BLaER1 (cell line): Measurements from ENCODE around the gene SCYL1.
A peak's percentile ranks its signal among the peaks of the same experiment; 100 is the strongest.

Experiments
- H3K27ac ChIP-seq: shearing (Covaris generic); formaldehyde crosslinking; 2 replicates; pipeline ENCODE4 v1.8.1; 2022
- H3K27me3 ChIP-seq: shearing (Covaris generic); formaldehyde crosslinking; 2 replicates; pipeline ENCODE4 v1.8.1; 2022
- H3K36me3 ChIP-seq: shearing (Covaris generic); formaldehyde crosslinking; 2 replicates; pipeline ENCODE4 v1.8.1; 2022
- H3K4me1 ChIP-seq: shearing (Covaris generic); formaldehyde crosslinking; 2 replicates; pipeline ENCODE4 v1.8.1; 2022
- H3K4me2 ChIP-seq: shearing (Covaris generic); formaldehyde crosslinking; 2 replicates; pipeline ENCODE4 v1.8.1; 2022
- H3K4me3 ChIP-seq: shearing (Covaris generic); formaldehyde crosslinking; 2 replicates; pipeline ENCODE4 v1.8.1; 2022
- H3K9ac ChIP-seq: shearing (Covaris generic); formaldehyde crosslinking; 2 replicates; pipeline ENCODE4 v1.8.1; 2022
- H3K9me3 ChIP-seq: shearing (Covaris generic); formaldehyde crosslinking; 2 replicates; pipeline ENCODE4 v1.8.1; 2022
- H4K20me1 ChIP-seq: shearing (Covaris generic); formaldehyde crosslinking; 2 replicates; pipeline ENCODE4 v1.8.1; 2022
- Cebpa-rat ChIP-seq: shearing (Covaris generic); IDR thresholded peaks from 2 replicates; pipeline ENCODE4 v1.8.1; 2022

Gene SCYL1

GRCh38 chr11:65500387-65501185 is 24.3 kb upstream of the SCYL1 start:
- H3K27ac ChIP-seq, result peak overlapping the region; percentile 100
- H3K9ac ChIP-seq, result peak overlapping the region; percentile 100
- H4K20me1 ChIP-seq, result peaks cover 64% of the 10 kb centered on the region
- H3K4me1 ChIP-seq, result peaks cover 30% of the 10 kb centered on the region
- no peaks in the 10 kb centered on the region for H3K27me3 ChIP-seq
- peaks cover 54% of the 10 kb centered on the region for H3K36me3 ChIP-seq
- peak overlapping the region; percentile 83 for H3K4me3 ChIP-seq
- no peaks in the 10 kb centered on the region for H3K9me3 ChIP-seq
- no peak for TF ChIP-seq Cebpa-rat
- H3K4me2 ChIP-seq, result peak overlapping the region; percentile 93

GRCh38 chr11:65501186-65501471 is 23.8 kb upstream of the SCYL1 start:
- Histone ChIP-seq H3K9me3 (no peaks in the 10 kb centered on the region), H3K4me1 (peaks cover 30% of the 10 kb centered on the region), H3K27ac (peak overlapping the region; percentile 100), H4K20me1 (peaks cover 69% of the 10 kb centered on the region), H3K27me3 (no peaks in the 10 kb centered on the region), H3K4me2 (peak overlapping the region; percentile 93), H3K9ac (peak overlapping the region; percentile 100), H3K4me3 (peak overlapping the region; percentile 83), H3K36me3 (peaks cover 60% of the 10 kb centered on the region)
- no peak for TF ChIP-seq Cebpa-rat

GRCh38 chr11:65501472-65502273 is 23.2 kb upstream of the SCYL1 start:
- Histone ChIP-seq H3K36me3 (peaks cover 65% of the 10 kb centered on the region), H4K20me1 (peaks cover 74% of the 10 kb centered on the region), H3K27ac (peak overlapping the region; percentile 100), H3K9me3 (no peaks in the 10 kb centered on the region), H3K4me1 (peaks cover 30% of the 10 kb centered on the region), H3K4me2 (peak overlapping the region; percentile 93), H3K4me3 (peak overlapping the region; percentile 83), H3K27me3 (no peaks in the 10 kb centered on the region), H3K9ac (peak overlapping the region; percentile 100)
- TF ChIP-seq Cebpa-rat, result no peak

GRCh38 chr11:65502274-65502554 is 22.7 kb upstream of the SCYL1 start:
- peaks cover 80% of the 10 kb centered on the region for H4K20me1 ChIP-seq
- H3K4me2 ChIP-seq, result peak overlapping the region; percentile 93
- H3K4me1 ChIP-seq, result peaks cover 32% of the 10 kb centered on the region
- TF ChIP-seq Cebpa-rat, result no peak
- no peaks in the 10 kb centered on the region for H3K27me3 ChIP-seq
- H3K4me3 ChIP-seq, result peak overlapping the region; percentile 83
- H3K9me3 ChIP-seq, result no peaks in the 10 kb centered on the region
- peak overlapping the region; percentile 100 for H3K9ac ChIP-seq
- peak overlapping the region; percentile 100 for H3K27ac ChIP-seq
- peaks cover 68% of the 10 kb centered on the region for H3K36me3 ChIP-seq

GRCh38 chr11:65502555-65503367 is 22.1 kb upstream of the SCYL1 start:
- Histone ChIP-seq H3K9me3 (no peaks in the 10 kb centered on the region), H3K4me1 (peaks cover 37% of the 10 kb centered on the region), H3K36me3 (peaks cover 68% of the 10 kb centered on the region), H3K9ac (peak overlapping the region; percentile 100), H4K20me1 (peaks cover 85% of the 10 kb centered on the region), H3K4me3 (peak overlapping the region; percentile 83), H3K27ac (peak overlapping the region; percentile 100), H3K4me2 (peak overlapping the region; percentile 93), H3K27me3 (no peaks in the 10 kb centered on the region)
- TF ChIP-seq Cebpa-rat, result no peak

GRCh38 chr11:65503368-65503948 is 21.4 kb upstream of the SCYL1 start:
- TF ChIP-seq Cebpa-rat, result no peak
- peak overlapping the region; percentile 83 for H3K4me3 ChIP-seq
- H3K27ac ChIP-seq, result peak overlapping the region; percentile 100; the same call in 1 of the 2 replicates
- H3K4me1 ChIP-seq, result peaks cover 44% of the 10 kb centered on the region
- H3K9ac ChIP-seq, result peak overlapping the region; percentile 100
- no peaks in the 10 kb centered on the region for H3K9me3 ChIP-seq
- no peaks in the 10 kb centered on the region for H3K27me3 ChIP-seq
- H3K4me2 ChIP-seq, result peak overlapping the region; percentile 93
- peaks cover 68% of the 10 kb centered on the region for H3K36me3 ChIP-seq
- H4K20me1 ChIP-seq, result peaks cover 87% of the 10 kb centered on the region

- Histone ChIP-seq H3K27me3 (no peaks in the 10 kb centered on the region), H3K4me3 (peak overlapping the region; percentile 83), H3K4me2 (peak overlapping the region; percentile 93), H4K20me1 (peaks cover 87% of the 10 kb centered on the region), H3K4me1 (peaks cover 50% of the 10 kb centered on the region), H3K36me3 (peaks cover 68% of the 10 kb centered on the region), H3K9me3 (no peaks in the 10 kb centered on the region), H3K9ac (peak overlapping the region; percentile 100), H3K27ac (peak overlapping the region; percentile 100)
- TF ChIP-seq Cebpa-rat, result no peak
Measured at GRCh38 chr11:65503949-65504673, 20.8 kb upstream of the SCYL1 start.

GRCh38 chr11:65504674-65505465 is 20.0 kb upstream of the SCYL1 start:
- TF ChIP-seq Cebpa-rat, result no peak
- peaks cover 68% of the 10 kb centered on the region for H3K36me3 ChIP-seq
- no peaks in the 10 kb centered on the region for H3K9me3 ChIP-seq
- H3K4me1 ChIP-seq, result peaks cover 58% of the 10 kb centered on the region
- peak overlapping the region; percentile 83 for H3K4me3 ChIP-seq
- peak overlapping the region; percentile 100 for H3K27ac ChIP-seq
- H3K9ac ChIP-seq, result peak overlapping the region; percentile 100
- H3K4me2 ChIP-seq, result peak overlapping the region; percentile 93
- H4K20me1 ChIP-seq, result peaks cover 81% of the 10 kb centered on the region
- no peaks in the 10 kb centered on the region for H3K27me3 ChIP-seq
